GM12878 (cell line): ENCODE measurements around the gene NUMBL. TPM values are rescaled to one million over a fixed set of nuclear protein-coding genes. Genes with fewer than 3 reads are reported as not detected.

Source experiments
- ATF2 ChIP-seq: IDR thresholded peaks from 2 replicates; pipeline ENCODE4 v1.6.1; 2012; ENCODE audit warnings: low read length, inconsistent platforms
- CBFB ChIP-seq: IDR thresholded peaks from 2 replicates; pipeline ENCODE4 v1.6.1; 2016; ENCODE audit warnings: antibody characterized with exemption, low read depth
- CHD2 ChIP-seq: IDR thresholded peaks from 2 replicates; pipeline ENCODE4 v1.6.1; 2011; ENCODE audit warnings: low read depth, low read length, improper control_type of control experiment, borderline replicate concordance
- EED ChIP-seq: sonication (generic); IDR thresholded peaks from 2 replicates; pipeline ENCODE4 v1.6.1; 2016; ENCODE audit warnings: antibody characterized with exemption, low read depth
- GABPA ChIP-seq: IDR thresholded peaks from 2 replicates; pipeline ENCODE4 v1.6.1; 2014; ENCODE audit warnings: antibody characterized with exemption, low read depth, mild to moderate bottlenecking, inconsistent platforms
- HDAC6 ChIP-seq: fragments of 200-600 bp; sonication (generic); IDR thresholded peaks from one replicate; pipeline ENCODE4 v1.8.0; 2017; ENCODE audit warnings: antibody characterized with exemption; ENCODE audit not compliant: unreplicated experiment
- JUNB ChIP-seq: IDR thresholded peaks from 2 replicates; pipeline ENCODE4 v1.6.1; 2016; ENCODE audit warnings: antibody characterized with exemption, mild to moderate bottlenecking
- KAT2A ChIP-seq: conservative IDR thresholded peaks from 2 replicates; pipeline ENCODE4 v1.6.1; 2011; ENCODE audit warnings: low read depth, low read length; ENCODE audit not compliant: control insufficient read depth
- KLF5 ChIP-seq: fragments of 450-650 bp; IDR thresholded peaks from 2 replicates; pipeline ENCODE4 v1.6.1; 2014; ENCODE audit warnings: mild to moderate bottlenecking; ENCODE audit not compliant: partially characterized antibody
- NFIC ChIP-seq: IDR thresholded peaks from 2 replicates; pipeline ENCODE4 v1.6.1; 2012; ENCODE audit warnings: low read depth, mild to moderate bottlenecking, inconsistent platforms, low read length, moderate library complexity
- NR2C1 ChIP-seq: fragments of 450-650 bp; IDR thresholded peaks from 2 replicates; pipeline ENCODE4 v1.6.1; 2017; ENCODE audit warnings: antibody characterized with exemption, mild to moderate bottlenecking, moderate library complexity
- RAD21 ChIP-seq: IDR thresholded peaks from 2 replicates; pipeline ENCODE4 v1.6.1; 2011; ENCODE audit warnings: mild to moderate bottlenecking, low read depth, low read length, moderate library complexity; ENCODE audit not compliant: insufficient read depth
- TCF3 ChIP-seq: IDR thresholded peaks from 2 replicates; pipeline ENCODE4 v1.6.1; 2012; ENCODE audit warnings: low read depth, mild to moderate bottlenecking, low read length, borderline replicate concordance; ENCODE audit not compliant: insufficient read depth
- ZBTB11 ChIP-seq: fragments of 450-650 bp; formaldehyde crosslinking; IDR thresholded peaks from 2 replicates; pipeline ENCODE4 v1.5.0; 2022; ENCODE audit warnings: mild to moderate bottlenecking, missing genetic modification characterization
- ZNF207 ChIP-seq: fragments of 450-650 bp; IDR thresholded peaks from 2 replicates; pipeline ENCODE4 v1.6.1; 2014; ENCODE audit warnings: antibody characterized with exemption, mild to moderate bottlenecking, borderline replicate concordance
- ZNF592 ChIP-seq: fragments of 450-650 bp; IDR thresholded peaks from 2 replicates; pipeline ENCODE4 v1.6.1; 2017; ENCODE audit warnings: mild to moderate bottlenecking, moderate library complexity
- ZNF687 ChIP-seq: fragments of 450-650 bp; IDR thresholded peaks from 2 replicates; pipeline ENCODE4 v1.6.1; 2017; ENCODE audit warnings: mild to moderate bottlenecking, moderate library complexity
- polyA plus RNA-seq, 11 experiments: library from polyadenylated mRNA; depleted of rRNA in 4 of 11; unstranded in 6 of 11; stranded (reverse) in 5 of 11; fragments of >200 nt; fragmentation: Nextera tagmentation in 4 of 11; fragmentation: Illumina TruSeq in 1 of 11; extraction: Ambion mirVana in 4 of 11; extraction: Trizol in 1 of 11; gene quantifications; 1 replicate in 1 of 11; 2 replicates in 10 of 11; pipeline versions ENCODE4 v1.2.1 to v1.2.3, GENCODE V29; 2011 to 2016; ENCODE audit warnings: inconsistent platforms in 2 of 11, missing spikeins in 2 of 11, low read depth in 1 of 11
- total RNA-seq, 4 experiments: library from RNA; depleted of rRNA in 3 of 4; stranded (reverse); fragments of >200 nt in 3 of 4; fragmentation: Illumina TruSeq in 1 of 4; extraction: Trizol in 1 of 4; gene quantifications; 2 replicates each; pipeline versions ENCODE4 v1.2.1 to v1.2.3, GENCODE V29; 2013 to 2021

NUMBL gene
- total and polyA plus RNA-seq, 10 of the 15 experiments (the other 5 are each of a cell fraction or from before 2014, with no cell fraction given) = 0.16 to 9.4 (median 1.9) TPM

GRCh38 chr19:40662925-40663694 lies 27.3 kb downstream of the NUMBL start (continued):
- TF ChIP-seq KAT2A (no peak), TCF3 (peak; percentile 96), JUNB (no peak), ZNF207 (peak; percentile 93), ZBTB11 (no peak), NR2C1 (no peak), EED (no peak), RAD21 (peak; percentile 90), HDAC6 (no peak), CHD2 (no peak), NFIC (no peak), ZNF592 (0 out of 2 replicates have a peak, but pooled peaks have one; percentile 16), ATF2 (no peak), CBFB (no peak), ZNF687 (no peak), GABPA (no peak), KLF5 (peak; percentile 29)
